Pancreas (tissue), 10 donors: ENCODE results near the gene CCDC134. TPM values are rescaled to one million over a fixed set of nuclear protein-coding genes. Genes with fewer than 3 reads are reported as not detected.

Experiments used
- ATAC-seq, 4 donors: fragments of 200-7000 bp; cut with Tn5 transposase; one replicate each; pipeline versions ENCODE4 v1.8.0 to v1.9.1; 2020; ENCODE audit warnings: mild to moderate bottlenecking in 4 of 4, moderate library complexity in 4 of 4
- DNase-seq, 6 donors: peaks; one replicate each; pipeline ENCODE4 v3.0.0-alpha.2; 2020
- FAIRE-seq: peaks from 2 replicates; lab custom pipeline; 2012; peaks lifted over from hg19 to GRCh38; lab: Jason Lieb, UNC
- H3K27ac ChIP-seq, 4 donors: fragments of 200-600 bp; sonication (generic); 1 replicate in 3 of 4; 2 replicates in 1 of 4; pipeline versions ENCODE4 v1.5.0 to v1.8.0; 2020
- H3K27me3 ChIP-seq, 4 donors: fragments of 200-600 bp; one replicate each; pipeline ENCODE4 v1.8.0; 2021
- H3K36me3 ChIP-seq, 3 donors: fragments of 200-600 bp; sonication (generic) in 1 of 3; one replicate each; pipeline versions ENCODE4 v1.5.0 to v1.8.0; 2020 to 2021
- H3K4me1 ChIP-seq, 3 donors: fragments of 200-600 bp; one replicate each; pipeline ENCODE4 v1.8.0; 2021
- H3K4me3 ChIP-seq, 4 donors: fragments of 200-600 bp; sonication (generic) in 2 of 4; one replicate each; pipeline versions ENCODE4 v1.5.0 to v1.8.0; 2020 to 2021
- H3K9me3 ChIP-seq, 4 donors: fragments of 200-600 bp; one replicate each; pipeline ENCODE4 v1.8.0; 2021
- CTCF ChIP-seq, 4 donors: fragments of 200-600 bp; sonication (generic) in 3 of 4; IDR thresholded peaks; one replicate each; pipeline versions ENCODE4 v1.5.0 to v1.8.0; 2021; ENCODE audit warnings: antibody characterized with exemption in 4 of 4
- WGBS, 2 donors: extraction: QIAGEN DNeasy Blood & Tissue Kit; methylation state at CpG; one replicate each; pipeline ENCODE4 v1.1.7; 2013; 5-methylcytosine and 5-hydroxymethylcytosine counted together
- intact Hi-C, 3 donors: fragments of 100-400 bp; cut with DNase I; formaldehyde crosslinking; loops; one replicate each; pipeline versions ENCODE4 v1.11.1 to v1.14.2; 2022
- polyA plus RNA-seq, 2 donors: library from polyadenylated mRNA; stranded (reverse); fragments of 200-250 nt; gene quantifications; one replicate each; pipeline ENCODE4 v1.2.3, GENCODE V29; 2013
- total RNA-seq, 6 donors: library from RNA; stranded (reverse); fragmentation: NEBNext Ultra II Directional in 4 of 6; extraction: Animal tissue kit (Norgen Biotek cat#: 25700) in 4 of 6; gene quantifications; one replicate each; pipeline versions ENCODE4 v1.2.1 to v1.2.4, GENCODE V29; 2021 to 2023
- donor health status: healthy with polysubstance abuse.
- donor health status: DM: no; HTN: no; CAD: no; lungs with moderate emphysema.
- donor health status: DM: no; HTN: no; CAD: no.
- donor health status: control.
- donor health status: control.
- donor health status: Bipolar disorder and iron deficiency.
- donor health status: DM: yes; HTN: yes; CAD: no.
- donor health status: DM: no; HTN: no; CAD: no.
- donor health status: DM: no; HTN: no; CAD: no.
- donor health status: DM: yes; HTN: yes; CAD: no.

The CCDC134 gene
- total and polyA plus RNA-seq, 8 donors: 1.9 to 7.6 (median 4.2) TPM

DNA sequence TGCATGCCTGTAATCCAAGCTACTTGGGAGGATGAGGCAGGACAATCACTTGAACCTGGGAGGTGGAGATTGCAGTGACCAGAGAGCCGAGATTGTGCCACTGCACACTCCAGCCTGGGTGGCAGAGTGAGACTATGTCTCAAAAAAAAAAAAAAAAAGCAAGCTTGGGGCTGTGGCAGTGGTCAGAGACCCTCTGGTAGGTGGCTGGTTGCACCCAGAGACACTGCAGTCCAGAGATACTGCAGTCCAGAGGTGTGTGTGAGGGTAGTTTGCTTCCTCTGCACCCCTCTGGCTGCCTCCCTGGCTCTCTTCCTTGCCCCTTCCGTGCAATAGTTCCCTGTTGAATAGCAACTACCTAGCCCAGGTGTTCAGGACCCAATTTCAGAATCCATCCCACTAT lies 1.7 kb upstream of the CCDC134 start:
- TF ChIP-seq CTCF (IDR thresholded peaks at IDR 0.05): no peak
- WGBS, 2 donors: 89 to 94% methylated on average over 2 of the region's 2 CpGs
- no peaks in the 10 kb centered on the region for H3K9me3 ChIP-seq
- DNase-seq (no peak), ATAC-seq (no peak), FAIRE-seq (no peak)
- intact Hi-C loops: no loop called here
- H3K27ac ChIP-seq: no peak overlapping the region
- peaks cover 0 to 13% (median 6%) of the 10 kb centered on the region in 3 donors for H3K4me1 ChIP-seq
- no peaks in the 10 kb centered on the region for H3K36me3 ChIP-seq
- H3K27me3 ChIP-seq: no peaks in the 10 kb centered on the region
- no peak overlapping the region for H3K4me3 ChIP-seq

DNA sequence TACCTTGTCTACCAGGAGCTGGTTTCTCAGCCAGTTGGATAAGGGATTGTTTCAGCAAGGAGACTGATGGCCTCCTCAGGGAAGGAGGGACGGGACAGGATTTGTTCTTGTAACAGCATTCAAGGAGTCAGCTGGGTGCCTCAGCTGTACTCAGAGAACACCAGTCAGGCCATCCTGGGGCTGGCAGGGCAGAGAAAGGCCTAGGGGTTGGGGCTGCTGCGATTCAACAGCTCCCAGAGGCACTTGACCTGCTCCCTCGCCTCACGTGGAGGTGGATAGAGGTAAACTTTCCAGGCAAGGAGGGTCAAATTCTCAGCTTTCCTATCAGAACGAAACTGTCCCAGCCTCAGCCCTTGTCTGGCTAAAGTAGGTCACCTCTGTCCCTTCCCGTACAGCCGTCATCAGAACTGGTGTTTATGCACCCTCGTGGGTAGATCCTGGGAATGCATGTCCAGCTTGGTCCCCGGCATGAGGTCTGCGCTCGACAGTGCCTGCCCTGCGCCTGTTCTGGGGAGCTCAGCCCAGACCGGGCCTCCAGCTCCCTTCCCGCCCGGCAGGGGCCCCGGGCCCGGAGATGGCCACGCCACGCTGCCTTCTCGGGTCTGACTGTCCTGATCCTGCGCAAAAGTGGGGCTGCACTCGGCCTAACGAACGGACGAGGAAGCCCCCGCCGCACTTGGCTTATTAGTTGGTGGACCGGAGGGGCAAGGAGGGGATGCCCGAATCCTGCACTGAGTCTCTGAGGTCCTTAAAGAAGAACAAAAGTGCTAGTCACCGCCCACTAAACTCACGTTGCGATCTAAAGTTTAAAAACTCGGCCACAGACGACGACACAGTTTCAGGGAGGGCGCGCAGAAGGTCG lies 762 bp upstream of the CCDC134 start:
- 17 to 23% methylated on average over 38 of the region's 38 CpGs for WGBS, 2 donors
- intact Hi-C loops: no loop called here
- Histone ChIP-seq H3K27ac (peak overlapping the region; percentile 68 to 87 (median 76)), H3K27me3 (no peaks in the 10 kb centered on the region), H3K36me3 (no peaks in the 10 kb centered on the region), H3K4me1 (peaks cover 0 to 13% (median 6%) of the 10 kb centered on the region in 3 donors), H3K9me3 (no peaks in the 10 kb centered on the region), H3K4me3 (peak overlapping the region; percentile 51 to 88 (median 76))
- peak in 5 of 6 donors; percentile 17 to 73 (median 49) for DNase-seq
- FAIRE-seq: no peak
- no peak for TF ChIP-seq CTCF (IDR thresholded peaks at IDR 0.05)
- peak; percentile 41 to 67 (median 54) for ATAC-seq

GRCh38 chr22:41801147-41801819 lies 804 bp downstream of the CCDC134 start:
- H3K36me3 ChIP-seq: no peaks in the 10 kb centered on the region
- H3K27me3 ChIP-seq: no peaks in the 10 kb centered on the region
- no peak for FAIRE-seq
- intact Hi-C loops: no loop called here
- no peaks in the 10 kb centered on the region for H3K9me3 ChIP-seq
- peak overlapping the region; percentile 68 to 87 (median 76) for H3K27ac ChIP-seq
- ATAC-seq: peak in 1 of 4 donors; percentile 7
- no peak for TF ChIP-seq CTCF (IDR thresholded peaks at IDR 0.05)
- WGBS, 2 donors: 6 to 8% methylated on average over 4 of the region's 4 CpGs
- no peak for DNase-seq
- peak overlapping the region; percentile 51 to 88 (median 76) for H3K4me3 ChIP-seq
- H3K4me1 ChIP-seq: peaks cover 0 to 13% (median 6%) of the 10 kb centered on the region in 3 donors

DNA sequence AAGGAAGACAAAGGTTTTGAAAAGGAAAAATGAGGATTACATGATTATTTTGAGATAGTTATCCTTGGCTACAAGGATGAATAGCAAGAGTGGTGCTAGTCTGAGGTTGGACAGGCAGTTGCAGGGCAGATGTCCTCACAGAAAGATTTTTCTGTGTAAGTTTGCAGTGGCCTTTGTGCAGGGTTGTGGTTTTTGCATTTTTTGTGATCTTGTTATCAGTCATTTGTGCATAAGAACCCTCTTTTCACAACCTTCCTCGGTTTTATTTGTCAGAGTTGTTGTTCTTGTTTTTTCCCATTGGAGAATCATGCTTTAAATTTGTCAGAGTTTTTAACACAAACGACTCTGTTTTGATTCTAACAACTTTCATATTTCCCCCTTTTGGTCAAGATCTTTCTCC lies 1.4 kb downstream of the CCDC134 start:
- no peak for TF ChIP-seq CTCF (IDR thresholded peaks at IDR 0.05)
- intact Hi-C loops: no loop called here
- H3K36me3 ChIP-seq: no peaks in the 10 kb centered on the region
- peak overlapping the region in 2 of 4 donors; percentile 79 to 88 for H3K4me3 ChIP-seq
- ATAC-seq: no peak
- 19 to 44% methylated on average over 2 of the region's 2 CpGs for WGBS, 2 donors
- no peaks in the 10 kb centered on the region for H3K9me3 ChIP-seq
- H3K27ac ChIP-seq: no peak overlapping the region
- peaks cover 0 to 13% (median 6%) of the 10 kb centered on the region in 3 donors for H3K4me1 ChIP-seq
- no peak for FAIRE-seq
- no peak for DNase-seq
- H3K27me3 ChIP-seq: no peaks in the 10 kb centered on the region
